Muscle layer of colon (tissue), 2 donors: ENCODE results near the gene PRR33.

ENCODE experiments used
- H3K27ac ChIP-seq: one replicate; pipeline ENCODE4 v1.7.0; 2013; ENCODE audit warnings: low read depth, mild to moderate bottlenecking, low read length, moderate library complexity
- H3K27me3 ChIP-seq, 2 donors: one replicate each; pipeline ENCODE4 v1.7.0; 2013; ENCODE audit warnings: low read length in 2 of 2, mild to moderate bottlenecking in 2 of 2; ENCODE audit not compliant: insufficient read depth in 2 of 2, control insufficient read depth in 1 of 2
- H3K36me3 ChIP-seq: one replicate; pipeline ENCODE4 v1.7.0; 2013; ENCODE audit warnings: mild to moderate bottlenecking, low read length; ENCODE audit not compliant: insufficient read depth
- H3K4me1 ChIP-seq: one replicate; pipeline ENCODE4 v1.7.0; 2013; ENCODE audit warnings: mild to moderate bottlenecking, low read length; ENCODE audit not compliant: insufficient read depth
- H3K4me3 ChIP-seq, 2 donors: one replicate each; pipeline ENCODE4 v1.7.0; 2013; ENCODE audit warnings: low read length in 2 of 2, low read depth in 1 of 2, mild to moderate bottlenecking in 1 of 2, moderate library complexity in 1 of 2
- H3K9ac ChIP-seq: one replicate; pipeline ENCODE4 v1.7.0; 2013; ENCODE audit warnings: low read length
- H3K9me3 ChIP-seq: one replicate; pipeline ENCODE4 v1.7.0; 2013; ENCODE audit warnings: mild to moderate bottlenecking, low read length
- donor health status: abdominal sarcoma.
- donor health status: Adenocarcinoma of cecum.

PRR33 gene

DNA sequence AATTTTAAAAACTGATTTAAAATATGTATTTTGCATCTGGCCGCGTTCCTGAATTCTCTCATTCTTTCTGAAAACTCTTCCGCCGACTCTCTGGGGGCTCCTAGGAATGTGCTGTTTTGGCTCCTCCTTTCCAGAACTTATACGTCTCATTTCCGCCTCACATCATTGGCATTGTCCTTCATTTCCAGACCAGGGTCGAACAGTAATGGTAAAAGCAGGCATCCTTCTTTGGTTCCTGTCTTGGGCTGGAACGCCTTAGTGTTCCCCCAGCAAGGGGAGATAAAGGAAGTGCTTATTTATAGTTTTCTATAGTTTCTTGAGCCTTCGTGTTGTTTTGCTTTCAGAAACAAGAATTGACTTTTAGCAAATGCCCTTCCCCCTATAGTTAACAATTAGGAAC is 16.9 kb upstream of the PRR33 start:
- H3K4me3 ChIP-seq: no peak overlapping the region
- no peak overlapping the region for H3K9ac ChIP-seq
- H3K27ac ChIP-seq: peak overlapping the region; percentile 34
- H3K36me3 ChIP-seq: no peaks in the 10 kb centered on the region
- peaks cover 7% of the 10 kb centered on the region for H3K4me1 ChIP-seq
- H3K9me3 ChIP-seq: no peaks in the 10 kb centered on the region
- H3K27me3 ChIP-seq: no peaks in the 10 kb centered on the region

DNA sequence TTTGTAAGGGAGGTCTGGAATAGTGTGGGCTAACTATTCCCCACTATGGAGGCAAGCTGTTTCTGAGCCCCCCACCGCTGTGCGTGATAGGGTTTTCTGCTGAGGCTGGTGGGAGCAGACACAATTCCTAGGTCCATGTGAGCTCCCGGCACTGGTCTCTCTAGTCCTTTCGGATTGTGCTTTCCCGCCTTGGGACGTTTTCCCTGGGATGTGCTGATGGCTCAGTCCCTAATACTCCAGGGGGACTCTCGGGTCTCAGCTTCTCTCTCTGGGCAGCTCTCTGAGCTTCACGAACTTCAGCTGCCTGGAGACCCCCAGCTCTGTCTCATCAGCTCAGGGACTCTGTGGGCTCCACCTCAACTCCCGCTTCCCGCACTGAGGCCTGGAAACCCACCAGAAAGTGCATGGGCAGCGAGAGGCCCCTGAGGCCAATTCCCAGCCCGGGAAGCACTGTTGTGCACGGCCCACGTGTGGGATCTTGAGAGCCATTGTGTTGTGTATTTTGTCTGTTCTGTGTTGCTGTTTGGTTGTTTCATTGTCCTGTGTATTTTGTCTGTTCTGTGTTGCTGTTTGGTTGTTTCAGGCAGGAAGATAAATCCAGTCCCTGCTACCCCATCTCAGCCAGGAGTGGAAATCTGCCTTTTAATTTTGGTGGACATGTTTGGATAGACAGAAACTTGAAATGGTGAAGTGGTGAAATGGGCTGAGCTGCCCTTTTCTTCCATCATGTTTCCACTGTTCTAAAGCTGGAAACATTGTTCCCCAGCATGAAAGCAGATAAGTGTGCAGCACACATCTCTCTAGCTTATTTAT is 15.1 kb upstream of the PRR33 start:
- Histone ChIP-seq H3K9ac (no peak overlapping the region), H3K4me1 (peaks cover 7% of the 10 kb centered on the region), H3K36me3 (no peaks in the 10 kb centered on the region), H3K27me3 (no peaks in the 10 kb centered on the region), H3K9me3 (no peaks in the 10 kb centered on the region), H3K27ac (peak overlapping the region; percentile 8), H3K4me3 (no peak overlapping the region)

DNA sequence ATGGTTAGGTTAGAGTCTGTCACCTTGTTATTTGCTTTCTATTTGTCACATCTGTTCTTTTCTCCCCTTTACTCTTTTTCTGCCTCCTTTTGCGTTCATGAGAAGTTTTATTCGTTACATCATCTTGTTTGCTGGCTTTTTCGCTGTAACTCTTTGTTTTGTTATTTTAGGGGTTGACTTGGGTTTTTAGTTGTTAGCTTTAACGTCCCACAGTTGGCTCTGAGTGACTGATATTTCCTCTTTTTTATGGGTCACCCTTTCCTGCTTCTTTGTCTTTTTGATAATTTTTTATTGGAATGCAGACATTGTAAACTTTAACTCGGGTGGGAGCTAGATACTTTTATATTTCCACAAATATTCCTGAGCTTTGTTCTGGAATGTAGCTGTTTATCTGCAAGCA is 14.5 kb upstream of the PRR33 start:
- H3K27me3 ChIP-seq: no peaks in the 10 kb centered on the region
- no peaks in the 10 kb centered on the region for H3K9me3 ChIP-seq
- H3K9ac ChIP-seq: no peak overlapping the region
- peak overlapping the region; percentile 8 for H3K27ac ChIP-seq
- H3K36me3 ChIP-seq: no peaks in the 10 kb centered on the region
- no peak overlapping the region for H3K4me3 ChIP-seq
- H3K4me1 ChIP-seq: peaks cover 7% of the 10 kb centered on the region

DNA sequence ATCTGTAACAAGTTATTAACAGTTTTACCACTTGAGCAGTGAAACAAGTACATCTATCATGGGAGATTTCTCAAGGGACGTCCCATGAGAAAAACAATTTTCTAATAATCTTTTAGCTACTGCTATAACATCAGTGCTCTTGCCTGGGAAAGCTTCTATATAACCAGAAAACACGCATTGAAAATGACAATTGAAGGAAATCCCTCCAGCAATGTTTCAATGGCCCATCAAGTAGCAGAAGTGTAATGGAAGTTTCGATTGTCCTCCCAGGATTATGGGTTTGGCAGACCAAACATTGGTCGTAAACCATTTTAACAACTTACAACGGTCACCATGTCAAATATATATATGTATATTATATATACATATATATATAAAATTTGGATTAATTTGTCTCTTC is 8.0 kb upstream of the PRR33 start:
- H3K4me3 ChIP-seq: no peak overlapping the region
- no peak overlapping the region for H3K9ac ChIP-seq
- no peaks in the 10 kb centered on the region for H3K27me3 ChIP-seq
- no peaks in the 10 kb centered on the region for H3K4me1 ChIP-seq
- H3K9me3 ChIP-seq: no peaks in the 10 kb centered on the region
- H3K36me3 ChIP-seq: no peaks in the 10 kb centered on the region
- H3K27ac ChIP-seq: no peak overlapping the region

DNA sequence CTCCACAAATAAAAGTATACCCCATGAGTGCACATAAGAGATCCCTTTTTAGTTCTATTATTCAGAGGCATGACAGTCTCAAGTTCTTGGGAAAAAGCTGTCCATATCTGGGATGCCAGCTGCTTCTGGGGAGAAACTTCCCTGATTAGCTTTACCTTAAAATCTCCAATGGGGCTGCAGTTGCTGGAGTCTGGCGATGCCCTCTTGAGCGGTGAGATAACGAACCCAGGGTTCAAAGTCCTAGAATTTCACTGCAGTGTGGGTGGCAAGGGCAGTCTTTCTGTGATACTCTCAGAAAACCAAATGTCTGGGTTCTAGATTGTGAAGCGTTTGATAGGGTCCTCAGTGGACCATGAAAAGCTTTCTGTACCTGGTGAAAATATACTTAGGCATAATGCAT is 7.4 kb upstream of the PRR33 start:
- H3K9ac ChIP-seq: no peak overlapping the region
- H3K9me3 ChIP-seq: no peaks in the 10 kb centered on the region
- no peaks in the 10 kb centered on the region for H3K27me3 ChIP-seq
- H3K27ac ChIP-seq: no peak overlapping the region
- H3K4me3 ChIP-seq: no peak overlapping the region
- H3K4me1 ChIP-seq: no peaks in the 10 kb centered on the region
- no peaks in the 10 kb centered on the region for H3K36me3 ChIP-seq

DNA sequence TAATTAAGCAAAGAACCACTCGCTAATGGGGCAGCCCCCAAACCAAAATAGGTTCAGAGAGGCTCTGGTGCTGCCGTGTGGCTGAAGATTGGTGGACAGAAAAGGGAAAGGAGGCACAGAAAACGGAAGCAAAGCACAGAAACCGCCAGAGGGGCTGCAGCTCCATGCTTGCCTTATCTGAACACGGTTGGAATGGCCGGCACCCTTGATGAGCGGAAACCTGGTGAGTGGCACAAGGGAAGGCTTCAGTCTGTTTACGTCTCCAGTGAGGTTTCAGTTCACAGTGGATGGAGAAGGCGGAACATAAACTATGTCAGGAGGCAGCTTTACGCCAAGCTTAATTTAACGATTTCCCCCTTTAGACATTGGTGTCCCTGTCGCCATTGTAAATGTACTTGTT is 5.2 kb upstream of the PRR33 start:
- no peaks in the 10 kb centered on the region for H3K9me3 ChIP-seq
- no peaks in the 10 kb centered on the region for H3K36me3 ChIP-seq
- H3K4me3 ChIP-seq: no peak overlapping the region
- H3K27me3 ChIP-seq: no peaks in the 10 kb centered on the region
- H3K27ac ChIP-seq: no peak overlapping the region
- no peaks in the 10 kb centered on the region for H3K4me1 ChIP-seq
- no peak overlapping the region for H3K9ac ChIP-seq

DNA sequence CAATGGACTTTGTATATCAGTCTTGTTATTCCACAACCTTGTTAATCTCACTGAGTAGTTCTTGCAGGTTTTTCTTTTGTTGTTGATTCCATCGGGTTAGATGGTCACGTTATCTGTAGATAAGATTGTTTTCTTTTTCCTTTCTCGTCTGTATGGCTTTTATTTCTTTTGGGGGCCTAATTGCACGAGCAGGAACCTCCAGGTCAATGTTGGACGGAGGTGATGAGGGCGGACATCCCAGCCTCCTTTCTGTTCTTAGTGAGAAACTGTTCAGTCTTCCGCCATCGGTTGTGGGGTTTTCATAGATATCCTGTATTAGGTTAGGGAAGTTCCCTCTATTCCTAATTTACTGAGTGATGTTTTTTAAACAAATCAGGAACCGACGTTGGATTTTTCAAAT is 4.8 kb upstream of the PRR33 start:
- H3K4me3 ChIP-seq: no peak overlapping the region

DNA sequence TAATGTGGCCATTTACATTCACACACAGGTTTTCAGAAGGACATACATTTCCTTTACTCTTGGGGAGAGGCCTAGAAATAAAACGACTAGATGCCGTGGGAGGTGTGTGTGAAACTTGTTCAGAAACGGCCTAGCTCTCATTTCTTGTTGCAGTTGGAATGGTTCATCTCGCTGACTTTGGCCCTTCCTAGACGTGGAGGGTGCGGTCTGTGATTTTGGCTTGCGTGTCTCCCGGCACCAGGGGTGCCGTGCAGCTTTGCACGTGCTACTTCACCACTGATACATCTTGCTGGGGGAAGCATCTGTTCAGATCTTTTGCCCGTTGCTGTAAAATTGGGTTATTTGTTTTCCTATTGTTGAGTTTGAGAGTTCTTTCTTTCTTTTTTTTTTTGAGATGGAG is 3.1 kb upstream of the PRR33 start:
- Histone ChIP-seq H3K4me3 (no peak overlapping the region), H3K27me3 (peaks cover 0 to 4% of the 10 kb centered on the region in 2 donors), H3K4me1 (no peaks in the 10 kb centered on the region), H3K36me3 (no peaks in the 10 kb centered on the region), H3K9me3 (no peaks in the 10 kb centered on the region), H3K9ac (no peak overlapping the region), H3K27ac (no peak overlapping the region)

More for the DNA sequence above, 4.8 kb upstream of the PRR33 start:
- Histone ChIP-seq H3K9me3 (no peaks in the 10 kb centered on the region), H3K9ac (no peak overlapping the region), H3K27me3 (no peaks in the 10 kb centered on the region), H3K27ac (no peak overlapping the region), H3K4me1 (no peaks in the 10 kb centered on the region), H3K36me3 (no peaks in the 10 kb centered on the region)

DNA sequence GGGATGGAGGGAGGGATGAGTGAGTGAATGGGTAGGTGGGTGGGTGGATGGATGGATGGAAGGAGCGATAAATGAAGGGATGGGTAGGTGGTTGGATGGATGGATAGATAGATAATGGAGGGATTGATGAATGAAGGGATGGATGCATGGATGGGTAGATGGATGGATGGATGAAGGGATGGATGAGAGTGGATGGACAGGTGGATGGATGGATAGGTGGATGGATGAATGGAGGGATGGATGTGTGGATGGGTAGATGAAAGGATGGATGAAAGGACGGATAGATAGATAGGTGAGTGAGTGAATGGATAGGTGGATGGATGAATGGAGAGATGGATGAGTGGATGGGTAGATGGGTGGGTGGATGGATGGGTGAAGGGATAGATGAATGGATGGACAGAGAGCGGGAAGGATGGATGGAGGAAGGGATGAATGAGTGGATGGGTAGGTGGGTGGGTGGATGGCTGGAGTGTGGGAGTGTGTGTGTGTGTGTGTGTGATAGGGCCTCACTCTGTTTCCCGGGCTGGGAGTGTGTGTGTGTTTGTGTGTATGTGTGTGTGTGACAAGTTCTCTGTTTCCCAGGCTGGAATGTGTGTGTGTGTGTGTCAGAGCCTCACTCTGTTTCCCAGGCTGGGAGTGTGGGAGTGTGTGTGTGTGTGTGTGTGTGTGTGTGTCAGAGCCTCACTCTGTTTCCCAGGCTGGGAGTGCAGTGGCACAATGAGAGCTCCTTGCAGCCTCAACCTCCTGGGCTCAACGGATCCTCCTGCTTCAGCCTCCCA is 2.1 kb upstream of the PRR33 start:
- H3K27ac ChIP-seq: no peak overlapping the region
- no peak overlapping the region for H3K9ac ChIP-seq
- H3K4me3 ChIP-seq: no peak overlapping the region

DNA sequence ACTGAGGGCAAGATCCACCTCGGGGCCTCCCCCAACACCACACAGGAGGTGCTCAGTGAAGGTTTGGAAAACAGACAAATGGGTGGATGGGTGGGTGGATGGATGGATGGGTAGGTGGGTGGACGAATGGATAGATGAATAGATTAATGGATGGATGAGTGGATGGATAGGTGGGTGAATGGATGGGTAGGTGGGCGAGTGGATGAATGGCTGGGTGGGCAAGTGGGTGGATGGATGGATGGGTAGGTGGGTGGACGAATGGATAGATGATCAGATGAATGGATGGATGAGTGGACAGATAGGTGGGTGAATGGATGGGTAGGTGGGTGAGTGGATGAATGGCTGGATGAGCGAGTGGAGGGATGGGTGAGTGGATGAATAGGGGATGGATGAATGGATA is 863 bp upstream of the PRR33 start:
- Histone ChIP-seq H3K9me3 (no peaks in the 10 kb centered on the region), H3K36me3 (no peaks in the 10 kb centered on the region), H3K27ac (no peak overlapping the region), H3K27me3 (peaks cover 0 to 4% of the 10 kb centered on the region in 2 donors), H3K4me1 (no peaks in the 10 kb centered on the region), H3K9ac (no peak overlapping the region), H3K4me3 (no peak overlapping the region)

More for the DNA sequence above, 2.1 kb upstream of the PRR33 start:
- Histone ChIP-seq H3K4me1 (no peaks in the 10 kb centered on the region), H3K27me3 (peaks cover 0 to 4% of the 10 kb centered on the region in 2 donors), H3K9me3 (no peaks in the 10 kb centered on the region), H3K36me3 (no peaks in the 10 kb centered on the region)

DNA sequence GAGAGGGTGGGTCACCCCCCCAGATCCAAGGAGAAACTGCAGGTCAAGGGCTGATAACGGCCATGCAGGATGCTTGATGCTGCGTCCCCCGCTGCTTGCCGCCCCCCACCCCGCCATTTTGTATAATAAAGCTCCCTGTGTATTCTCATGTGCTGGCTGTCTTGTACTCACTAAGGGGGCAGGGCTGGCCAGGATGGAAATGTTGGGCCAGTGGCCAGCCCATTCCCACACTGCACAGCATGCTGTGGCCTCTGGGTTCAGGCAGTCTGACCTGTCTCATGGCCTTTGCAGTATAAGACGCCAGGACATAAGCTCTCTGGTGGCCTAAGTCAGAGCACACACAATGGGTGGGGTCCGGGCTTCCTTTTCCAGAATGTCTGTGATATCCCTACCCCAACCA is 421 bp upstream of the PRR33 start:
- no peak overlapping the region for H3K4me3 ChIP-seq
- H3K27ac ChIP-seq: no peak overlapping the region
- H3K4me1 ChIP-seq: no peaks in the 10 kb centered on the region
- H3K36me3 ChIP-seq: no peaks in the 10 kb centered on the region
- no peaks in the 10 kb centered on the region for H3K9me3 ChIP-seq
- H3K9ac ChIP-seq: no peak overlapping the region
- H3K27me3 ChIP-seq: peaks cover 0 to 4% of the 10 kb centered on the region in 2 donors
